ENCODE results near the gene CCP110.

CCP110 gene, protein sequence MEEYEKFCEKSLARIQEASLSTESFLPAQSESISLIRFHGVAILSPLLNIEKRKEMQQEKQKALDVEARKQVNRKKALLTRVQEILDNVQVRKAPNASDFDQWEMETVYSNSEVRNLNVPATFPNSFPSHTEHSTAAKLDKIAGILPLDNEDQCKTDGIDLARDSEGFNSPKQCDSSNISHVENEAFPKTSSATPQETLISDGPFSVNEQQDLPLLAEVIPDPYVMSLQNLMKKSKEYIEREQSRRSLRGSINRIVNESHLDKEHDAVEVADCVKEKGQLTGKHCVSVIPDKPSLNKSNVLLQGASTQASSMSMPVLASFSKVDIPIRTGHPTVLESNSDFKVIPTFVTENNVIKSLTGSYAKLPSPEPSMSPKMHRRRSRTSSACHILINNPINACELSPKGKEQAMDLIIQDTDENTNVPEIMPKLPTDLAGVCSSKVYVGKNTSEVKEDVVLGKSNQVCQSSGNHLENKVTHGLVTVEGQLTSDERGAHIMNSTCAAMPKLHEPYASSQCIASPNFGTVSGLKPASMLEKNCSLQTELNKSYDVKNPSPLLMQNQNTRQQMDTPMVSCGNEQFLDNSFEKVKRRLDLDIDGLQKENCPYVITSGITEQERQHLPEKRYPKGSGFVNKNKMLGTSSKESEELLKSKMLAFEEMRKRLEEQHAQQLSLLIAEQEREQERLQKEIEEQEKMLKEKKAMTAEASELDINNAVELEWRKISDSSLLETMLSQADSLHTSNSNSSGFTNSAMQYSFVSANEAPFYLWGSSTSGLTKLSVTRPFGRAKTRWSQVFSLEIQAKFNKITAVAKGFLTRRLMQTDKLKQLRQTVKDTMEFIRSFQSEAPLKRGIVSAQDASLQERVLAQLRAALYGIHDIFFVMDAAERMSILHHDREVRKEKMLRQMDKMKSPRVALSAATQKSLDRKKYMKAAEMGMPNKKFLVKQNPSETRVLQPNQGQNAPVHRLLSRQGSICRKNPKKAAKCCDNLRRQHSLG

DNA sequence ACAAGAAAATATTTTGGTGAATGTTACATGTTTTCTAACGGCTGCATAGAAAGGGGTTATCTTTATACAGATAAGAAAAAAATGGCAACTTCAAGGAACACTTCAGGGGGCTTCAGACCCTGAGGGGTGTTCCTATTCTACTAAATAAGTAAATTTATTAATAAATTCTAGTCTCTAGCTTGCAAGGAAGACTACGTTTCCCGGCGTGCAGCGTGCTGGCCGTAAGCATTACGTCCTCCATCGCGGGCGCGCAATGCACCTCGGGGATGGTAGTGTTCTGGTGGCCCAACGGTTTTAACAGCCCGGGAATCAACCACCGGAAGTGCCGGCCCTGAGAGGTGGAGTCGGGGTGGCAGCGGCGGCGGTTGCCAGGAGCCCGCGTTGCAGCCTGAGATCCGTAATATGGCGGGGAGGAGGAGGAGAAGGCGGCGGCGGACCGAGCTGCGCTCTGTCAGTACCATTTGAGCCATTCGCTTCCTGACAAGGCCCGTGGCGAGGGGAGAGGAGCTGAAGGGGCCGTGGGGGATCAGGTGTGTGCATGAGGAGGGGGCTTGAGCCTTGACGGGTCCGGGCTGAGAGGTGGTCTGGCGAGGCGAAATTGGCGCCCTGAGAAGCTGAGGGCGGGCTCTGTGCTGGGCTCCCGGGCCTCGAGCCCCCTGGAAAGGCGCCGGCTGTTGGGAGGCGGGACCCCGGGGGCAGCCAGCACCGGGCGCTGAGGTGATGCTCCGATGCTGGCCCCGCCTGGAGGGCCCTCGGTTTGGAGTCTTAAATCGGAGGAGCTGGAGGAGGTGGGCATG is at the start of gene CCP110:
Gene CCP110 (plus strand): TSS at position 384 of the 797 bp plus-strand sequence. CDS start 3,940 bp downstream, outside the sequence.
- DNase-seq, result peak; percentile 95

DNA sequence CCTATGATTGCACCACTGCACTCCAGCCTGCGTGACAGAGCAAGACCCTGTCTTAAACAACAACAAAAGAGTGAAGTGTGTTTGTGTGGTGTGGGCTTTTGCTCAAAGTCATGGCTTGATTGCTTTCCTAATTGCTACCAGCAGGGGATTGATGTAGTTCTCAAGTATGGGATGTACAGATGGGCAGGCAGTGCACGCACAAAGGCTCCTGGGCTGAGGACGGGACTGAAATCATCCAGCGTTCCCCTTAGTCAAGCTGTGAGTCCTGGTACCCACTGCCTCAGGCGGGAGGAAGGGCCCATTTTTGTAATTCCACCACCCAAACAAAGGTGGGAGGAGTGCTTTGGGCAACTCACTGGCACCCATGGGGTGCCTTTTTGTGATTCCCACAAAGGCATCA is 49.1 kb upstream of the CCP110 start:
- no peak for DNase-seq

DNA sequence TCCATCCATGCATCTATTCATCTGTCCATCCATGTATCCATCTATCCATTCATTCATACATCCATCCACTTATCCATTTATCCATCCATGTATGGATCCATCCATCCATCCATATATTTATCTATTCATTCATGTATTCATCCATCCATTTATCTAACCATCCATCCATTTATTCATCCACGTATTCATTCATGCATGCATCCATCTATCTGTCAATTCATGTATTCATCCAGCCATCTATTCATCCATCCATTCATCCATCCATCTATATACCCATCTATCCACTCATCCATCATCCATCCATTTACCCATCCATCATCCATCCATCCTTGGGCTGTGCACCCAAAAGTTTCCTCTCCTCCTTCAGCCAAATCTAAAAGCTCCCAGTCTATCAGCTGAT is 45.2 kb upstream of the CCP110 start:
- DNase-seq, result no peak

DNA sequence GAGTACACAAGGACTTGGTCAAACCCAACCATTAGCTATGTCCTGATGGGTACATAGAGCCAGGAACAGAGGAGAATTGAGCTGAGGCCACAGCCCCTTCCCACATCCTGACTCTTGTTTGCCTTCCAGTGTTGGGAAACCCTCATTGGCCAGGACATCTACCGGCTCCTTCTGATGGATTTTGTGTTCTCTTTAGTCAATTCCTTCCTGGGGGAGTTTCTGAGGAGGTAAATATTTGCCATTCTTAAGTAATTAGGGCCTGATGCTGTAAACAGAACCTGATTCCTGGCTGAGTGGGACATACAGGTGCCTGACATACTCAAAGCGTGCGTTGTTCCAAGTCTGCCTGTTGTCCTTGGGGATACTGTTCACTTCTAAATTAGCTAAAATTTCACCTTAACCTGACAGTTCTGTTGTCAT is 44.4 kb upstream of the CCP110 start:
- DNase-seq, result no peak

DNA sequence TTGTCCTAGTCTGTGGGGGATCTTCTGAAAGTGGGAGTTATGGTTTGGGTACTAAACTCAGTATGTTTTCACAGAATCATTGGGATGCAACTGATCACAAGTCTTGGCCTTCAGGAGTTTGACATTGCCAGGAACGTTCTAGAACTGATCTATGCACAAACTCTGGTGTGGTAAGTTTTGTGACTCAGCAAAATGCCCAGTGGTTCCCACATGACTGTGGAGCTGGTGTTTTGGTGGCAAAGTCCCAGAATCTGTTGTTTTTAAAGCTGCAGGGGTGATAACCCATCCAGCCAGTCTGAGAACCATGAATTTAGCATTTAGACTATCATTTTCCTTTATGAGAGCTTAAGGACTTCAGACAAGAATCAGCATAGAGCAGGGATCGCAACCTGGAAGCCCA is 42.4 kb upstream of the CCP110 start:
- DNase-seq, result no peak

DNA sequence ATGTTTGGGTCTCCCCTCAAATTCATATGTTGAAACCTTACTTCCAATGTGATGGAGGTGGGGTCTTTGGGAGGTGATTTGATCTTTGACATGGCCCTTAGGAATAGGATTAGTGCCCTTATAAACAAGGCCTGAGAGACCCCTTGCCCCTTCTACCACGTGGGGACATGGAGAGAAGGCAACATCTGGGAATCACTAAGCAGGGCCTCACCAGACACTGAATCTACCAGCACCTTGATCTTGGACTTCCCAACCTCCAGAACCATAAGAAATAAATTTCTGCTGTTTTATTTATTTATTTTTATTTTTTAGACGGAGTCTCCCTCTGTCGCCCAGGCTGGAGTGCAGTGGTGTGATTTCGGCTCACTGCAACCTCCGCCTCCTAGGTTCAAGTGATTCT is 42.0 kb upstream of the CCP110 start:
- DNase-seq, result no peak

DNA sequence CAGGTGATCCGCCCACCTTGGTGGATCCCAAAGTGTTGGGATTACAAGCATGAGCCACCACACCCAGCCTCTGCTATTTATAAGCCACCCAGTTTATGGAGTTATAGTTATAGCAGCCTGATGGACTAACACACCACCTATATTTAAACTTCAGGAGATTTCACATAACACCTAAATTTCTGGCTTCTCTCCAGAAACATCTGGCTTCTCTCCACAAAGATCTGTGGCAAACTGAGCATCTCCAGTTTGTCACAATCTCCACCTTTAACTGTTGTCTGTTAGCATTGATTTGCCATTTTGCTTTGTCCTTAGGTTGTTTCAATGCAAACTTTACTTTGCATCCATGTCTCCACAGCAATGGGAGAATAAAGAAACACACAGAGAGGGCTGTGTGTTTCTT is 41.5 kb upstream of the CCP110 start:
- no peak for DNase-seq

DNA sequence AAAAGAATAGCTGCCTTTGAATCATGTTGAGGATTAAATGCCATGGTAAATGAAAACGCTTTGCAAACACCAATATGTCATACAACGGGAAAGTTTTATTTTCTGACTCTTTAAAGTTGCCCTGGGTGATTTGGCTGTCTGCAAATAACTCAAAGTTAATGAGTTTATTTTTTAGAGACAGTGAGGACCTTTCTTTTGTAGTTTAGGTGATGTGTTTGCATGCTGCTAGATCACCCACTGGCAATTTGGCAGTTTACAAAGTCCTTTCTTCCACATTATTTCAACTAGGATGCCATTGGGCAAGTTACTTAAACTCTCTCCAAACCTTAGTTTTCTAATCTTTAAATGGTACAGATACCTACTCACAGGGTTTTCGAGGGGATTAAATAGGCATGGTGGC is 39.6 kb upstream of the CCP110 start:
- no peak for DNase-seq

DNA sequence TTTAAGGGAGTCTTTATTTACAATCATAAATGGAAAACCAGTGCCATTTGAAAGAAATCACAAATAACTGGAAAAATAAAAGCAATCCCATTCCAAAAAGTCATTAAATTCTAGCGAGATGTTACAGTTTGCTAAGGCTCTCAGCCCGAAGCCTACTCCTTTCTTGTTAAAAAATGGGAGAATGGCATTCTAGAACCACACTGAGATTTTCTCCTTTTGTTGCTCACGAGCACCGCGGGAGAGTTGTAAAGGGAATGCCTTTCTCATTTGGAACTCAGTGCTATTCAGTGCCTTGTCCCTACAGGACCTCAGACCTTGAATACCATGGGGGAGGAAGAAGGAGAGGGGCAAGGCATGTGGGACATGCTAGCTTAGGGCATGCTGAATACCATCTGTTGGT is 38.1 kb upstream of the CCP110 start:
- DNase-seq, result no peak

DNA sequence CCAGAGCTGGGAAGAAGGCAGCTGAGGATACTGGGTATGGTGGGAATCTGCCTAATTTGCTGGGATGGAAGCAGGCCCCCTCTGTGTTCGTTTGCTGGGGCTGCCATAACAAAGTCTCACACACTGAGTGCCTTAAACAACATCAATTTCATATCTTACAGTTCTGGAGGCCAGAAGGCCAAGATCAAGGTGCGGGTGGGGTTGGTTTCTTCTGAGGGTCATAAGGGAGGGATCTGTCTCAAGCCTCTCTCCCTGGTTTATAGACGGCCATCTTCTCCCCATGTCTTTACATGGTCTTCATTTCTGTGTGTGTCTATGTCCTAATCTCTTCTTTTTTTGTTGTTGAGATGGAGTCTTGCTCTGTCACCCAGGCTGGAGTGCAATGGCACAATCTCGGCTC is 37.7 kb upstream of the CCP110 start:
- DNase-seq, result no peak

DNA sequence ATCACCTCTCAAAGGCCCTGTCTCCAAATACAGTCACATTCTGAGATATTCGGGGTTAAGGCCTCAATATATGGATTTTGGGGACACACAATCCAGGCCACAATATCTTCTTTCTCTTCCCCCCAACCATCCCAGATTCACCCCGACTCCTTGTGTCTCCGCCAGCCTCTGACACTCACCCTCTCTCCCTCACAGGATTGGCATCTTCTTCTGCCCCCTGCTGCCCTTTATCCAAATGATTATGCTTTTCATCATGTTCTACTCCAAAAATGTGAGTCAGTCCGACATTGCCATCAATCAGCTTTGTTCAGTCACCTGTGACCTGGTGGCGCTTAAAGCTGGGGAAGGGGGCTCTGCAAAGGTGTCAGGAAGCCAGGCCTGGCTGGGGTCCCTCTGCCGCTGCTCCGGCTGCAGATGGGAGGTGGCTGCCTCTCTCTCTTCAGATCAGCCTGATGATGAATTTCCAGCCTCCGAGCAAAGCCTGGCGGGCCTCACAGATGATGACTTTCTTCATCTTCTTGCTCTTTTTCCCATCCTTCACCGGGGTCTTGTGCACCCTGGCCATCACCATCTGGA is 36.9 kb upstream of the CCP110 start:
- DNase-seq, result no peak

DNA sequence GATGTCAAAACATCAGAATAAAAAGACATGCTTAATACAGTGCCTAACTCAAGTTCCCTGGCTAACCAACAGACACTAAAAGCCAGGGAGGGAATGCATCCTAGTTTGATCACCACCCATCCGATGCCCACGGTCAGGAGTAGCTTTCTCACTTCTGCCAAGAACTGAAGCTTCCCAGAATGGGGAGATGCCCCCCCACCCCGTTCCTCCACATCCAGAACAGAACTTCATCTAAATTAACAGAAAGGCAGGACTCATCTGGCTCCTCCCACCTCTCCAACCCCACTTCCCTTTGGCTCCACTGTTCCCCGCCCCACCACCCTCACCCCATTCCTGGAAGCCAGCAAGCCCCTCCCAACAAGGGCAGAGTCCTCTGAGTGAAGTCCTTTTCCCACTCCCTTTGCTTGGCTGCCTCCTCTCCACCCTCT is 35.5 kb upstream of the CCP110 start:
- DNase-seq, result no peak

DNA sequence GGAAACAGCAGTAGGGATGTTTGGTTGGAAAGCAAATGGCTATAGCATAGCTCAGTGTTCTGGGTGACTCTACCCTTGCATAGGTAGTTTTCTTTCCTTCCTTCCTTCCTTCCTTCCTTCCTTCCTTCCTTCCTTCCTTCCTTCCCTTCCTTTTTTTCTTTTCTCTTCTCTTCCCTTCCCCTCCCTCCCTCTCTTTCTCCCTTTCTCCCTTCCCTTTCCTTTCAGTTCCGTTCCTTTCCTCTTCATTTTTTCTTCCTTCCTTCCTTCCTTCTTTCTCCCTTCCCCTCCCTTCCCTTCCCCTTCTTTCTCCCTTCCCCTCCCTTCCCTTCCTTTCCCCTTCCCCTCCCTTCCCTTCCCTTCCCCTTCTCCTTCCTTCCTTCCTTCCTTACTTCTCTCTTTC is 33.1 kb upstream of the CCP110 start:
- no peak for DNase-seq

DNA sequence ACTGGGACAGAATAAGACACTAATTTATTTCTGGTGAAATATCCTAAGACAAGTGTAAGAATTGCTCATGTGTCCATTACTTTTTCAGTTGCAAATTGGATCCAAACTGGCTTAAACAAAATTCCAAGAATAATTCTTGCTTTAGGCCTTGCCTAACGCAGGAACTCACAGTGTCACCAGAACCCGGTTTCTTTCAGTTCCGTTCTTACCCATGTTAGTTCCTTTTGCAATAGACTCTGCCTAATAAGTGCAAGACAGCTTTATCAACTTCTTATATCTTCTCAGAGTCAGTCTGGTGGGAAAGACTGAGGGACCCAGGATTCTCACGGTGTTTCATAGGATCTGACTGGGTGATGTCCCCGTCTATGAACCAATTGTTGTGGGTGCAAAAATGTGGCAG is 26.6 kb upstream of the CCP110 start:
- no peak for DNase-seq

DNA sequence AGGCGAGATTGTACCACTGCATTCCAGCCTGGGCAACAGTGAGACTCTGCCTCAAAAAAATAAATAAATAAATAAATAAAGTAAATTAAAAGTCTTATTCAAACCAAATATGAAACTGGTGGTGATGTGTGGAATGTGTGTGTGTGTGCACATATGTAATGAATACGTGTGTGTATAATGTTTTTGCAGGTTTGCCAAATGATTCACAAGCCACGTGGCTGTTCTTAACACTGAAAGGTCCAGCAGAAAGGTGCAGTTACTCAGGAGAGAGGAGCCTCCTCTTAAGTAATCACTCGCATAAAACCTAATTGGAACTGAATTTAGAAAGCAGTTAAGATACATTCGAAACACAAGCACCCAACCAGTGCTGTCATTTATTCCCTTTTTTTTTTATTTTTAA is 24.7 kb upstream of the CCP110 start:
- DNase-seq, result peak; percentile 24

DNA sequence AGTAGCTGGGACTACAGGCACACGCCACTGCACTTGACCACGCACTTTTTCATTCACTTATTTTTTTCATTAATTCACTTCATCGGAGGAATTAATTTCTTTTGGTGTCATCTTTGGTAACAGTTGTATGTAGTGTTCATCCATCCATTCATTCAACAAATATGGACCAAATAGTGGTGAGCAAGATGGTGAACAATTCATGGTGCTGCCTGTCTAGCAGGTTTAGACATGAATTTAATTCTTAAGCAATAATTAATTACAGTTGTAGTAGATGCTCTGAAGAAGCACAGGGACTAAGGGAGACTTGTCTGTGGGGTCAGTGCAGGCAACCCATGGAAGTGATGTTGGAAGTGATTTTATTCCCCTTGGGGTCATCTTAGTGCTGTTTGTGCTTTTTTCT is 24.3 kb upstream of the CCP110 start:
- DNase-seq, result no peak

DNA sequence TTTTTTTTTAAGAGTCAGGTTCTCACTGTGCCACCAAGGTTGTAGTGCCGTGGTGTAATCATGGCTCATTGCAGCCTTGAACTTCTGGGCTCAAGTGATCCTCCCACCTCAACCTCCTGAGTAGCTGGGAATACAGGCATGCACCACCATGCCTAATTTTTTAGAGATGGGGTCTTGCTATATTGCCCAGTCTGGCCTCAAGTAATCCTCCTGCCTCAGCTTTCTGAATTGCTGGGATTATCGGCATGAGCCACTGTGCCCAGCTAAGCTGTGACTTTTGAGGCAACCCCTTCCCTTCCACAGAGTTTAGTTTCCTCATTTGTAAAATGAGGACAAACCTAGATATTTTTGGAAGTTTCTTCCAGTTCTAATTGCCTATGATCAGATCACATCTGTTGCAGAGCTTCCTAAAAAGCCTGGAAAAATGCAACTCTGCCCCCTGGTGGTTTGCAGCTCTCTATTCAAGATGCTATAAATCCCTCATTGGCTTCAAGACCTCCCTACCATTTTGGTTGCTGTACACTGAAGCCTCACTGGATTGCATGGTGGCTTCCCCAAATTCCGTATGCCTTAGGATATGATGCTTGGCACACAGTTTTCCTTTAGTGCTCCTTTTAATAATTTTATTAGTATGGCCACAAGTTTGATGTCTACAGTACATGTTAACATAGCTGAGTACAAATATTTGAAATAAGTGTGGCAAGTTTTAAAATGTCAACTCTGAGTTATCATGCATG is 21.2 kb upstream of the CCP110 start:
- DNase-seq, result peak; percentile 67

DNA sequence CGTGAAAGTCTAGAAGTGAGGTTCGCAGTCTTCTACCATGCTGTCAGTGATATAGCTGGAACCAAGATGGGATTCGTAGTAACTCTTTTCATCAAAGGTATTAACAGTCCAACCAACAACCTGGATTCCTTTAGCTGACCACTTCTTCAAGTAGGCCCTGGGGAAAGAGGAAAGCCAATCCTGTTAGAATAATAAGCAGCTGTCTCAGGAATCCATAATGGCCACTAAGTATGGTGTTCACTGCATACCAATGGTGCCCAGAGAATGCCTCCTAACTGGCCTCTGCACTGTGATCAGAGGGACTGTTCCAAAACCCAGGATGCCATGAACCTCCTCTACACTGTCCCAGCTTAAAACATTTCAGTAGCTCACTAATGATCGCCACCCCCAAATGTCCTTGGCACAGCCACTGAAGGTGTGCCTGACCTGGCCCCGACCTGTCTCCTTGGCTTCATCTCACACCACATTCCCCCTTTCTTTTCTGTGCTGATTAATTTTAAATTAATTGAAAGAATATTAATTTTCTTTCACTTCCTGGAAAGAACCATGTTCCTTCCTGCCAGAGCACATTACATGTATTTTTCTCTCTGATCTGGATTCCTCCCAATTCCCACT is 20.2 kb upstream of the CCP110 start:
- no peak for DNase-seq

DNA sequence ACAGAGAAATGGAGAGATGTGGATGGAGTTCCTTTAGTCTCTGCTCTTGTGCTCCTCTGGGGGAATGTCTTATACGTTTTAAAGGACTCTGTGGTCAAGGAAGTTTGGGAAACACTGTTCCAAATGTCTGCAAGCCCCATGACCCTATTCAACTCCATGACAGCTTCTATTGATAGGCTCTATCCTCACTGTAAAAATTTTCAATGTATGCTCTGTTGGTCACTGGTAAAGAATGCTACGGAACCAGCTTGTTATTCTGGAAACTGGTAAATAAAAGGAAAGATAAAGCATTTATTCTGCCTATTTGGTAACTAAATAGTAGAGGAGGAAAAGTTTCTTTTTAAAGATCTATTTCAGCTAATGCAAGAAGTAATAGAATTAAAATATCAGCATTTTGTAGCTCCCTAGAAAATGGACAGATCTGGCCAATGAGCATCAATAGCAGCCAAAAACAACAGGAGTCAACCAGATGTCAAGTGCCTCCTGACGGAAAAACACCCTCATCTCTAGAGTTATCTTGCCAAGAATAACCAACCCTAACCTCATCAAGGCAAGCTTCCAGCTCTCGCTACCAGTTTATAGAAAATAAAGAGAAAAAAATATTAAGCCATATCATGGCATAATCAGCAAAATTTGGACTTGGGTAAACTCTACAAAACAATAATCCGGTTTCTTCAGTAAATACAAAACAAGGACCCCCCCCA is 18.0 kb upstream of the CCP110 start:
- DNase-seq, result no peak

DNA sequence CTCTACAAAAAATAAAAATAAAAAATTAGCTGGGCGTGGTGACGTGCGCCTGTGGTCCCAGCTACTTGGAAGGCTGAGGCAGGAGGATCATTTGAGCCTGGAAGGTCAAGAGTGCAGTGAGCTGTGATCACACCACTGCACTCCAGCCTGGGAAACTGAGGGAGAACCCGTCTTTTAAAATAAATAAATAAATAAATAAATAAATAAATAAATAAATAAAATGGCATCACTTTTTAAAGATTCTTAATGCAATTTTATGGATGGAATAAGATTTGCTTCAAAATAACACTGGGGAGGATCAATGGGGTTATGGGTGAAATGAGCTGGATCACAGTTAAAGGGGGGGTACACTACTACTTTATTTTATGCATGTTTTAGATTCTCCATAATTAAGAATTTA is 16.8 kb upstream of the CCP110 start:
- DNase-seq, result no peak

DNA sequence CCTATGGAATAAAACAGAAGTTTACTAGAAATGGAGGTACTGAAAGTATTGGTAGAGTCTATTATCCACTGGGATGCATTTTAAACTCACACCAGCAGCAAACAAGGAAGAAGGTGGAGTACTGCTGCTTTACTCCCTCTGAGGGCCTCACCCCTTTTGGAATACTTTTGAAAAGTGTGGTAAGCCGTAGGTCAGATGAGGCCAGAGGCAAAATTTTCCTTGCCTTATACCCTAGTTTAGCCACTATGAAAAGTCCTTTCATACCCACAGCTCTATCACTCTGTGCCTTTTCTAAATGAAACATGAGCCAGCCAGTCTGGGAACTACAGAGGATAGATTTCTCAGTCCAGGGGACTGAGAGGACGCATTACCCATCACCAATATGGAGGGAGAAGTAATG is 15.9 kb upstream of the CCP110 start:
- DNase-seq, result no peak

Data from fibroblast of upper back skin (primary cell).